ENCODE measurements around the gene UNC5C. TPM values are rescaled to one million over a fixed set of nuclear protein-coding genes. Genes with fewer than 3 reads are reported as not detected.

The UNC5C gene
- total and polyA plus RNA-seq, 2 of the 4 experiments (the other 2 are of a cell fraction) = under 0.01 TPM

- H2AK9ac ChIP-seq (replicated peaks; ENCODE audit: low read depth, low read length, poor library complexity) = no peak overlapping the region
- H2BK5ac ChIP-seq (ENCODE audit: low read depth, low read length, poor library complexity, severe bottlenecking) = no peak overlapping the region
- no peak overlapping the region for H4K8ac ChIP-seq (ENCODE audit: low read depth in 2 of 2, low read length in 2 of 2)
- no peak overlapping the region for H4K91ac ChIP-seq (ENCODE audit: insufficient read depth, low read depth, low read length)
- H3K27me3 ChIP-seq (ENCODE audit: control insufficient read depth, insufficient read depth, low read length) = no peaks in the 10 kb centered on the region
- ATAC-seq (ENCODE audit: low read depth) = no peak
- H3K23ac ChIP-seq (ENCODE audit: low read depth, low read length) = no peak overlapping the region
- no peak overlapping the region for H2AK5ac ChIP-seq (ENCODE audit: low read depth, low read length)
- no peaks in the 10 kb centered on the region for H3K79me1 ChIP-seq (ENCODE audit: low read depth in 1 of 2, low read length in 2 of 2)
- no CpG with 5 or more reads among the region's 1 CpG for WGBS, 2 experiments (ENCODE audit: extremely low coverage in 2 of 2, insufficient read length in 1 of 2)
- DNase-seq = no peak
- H3K9ac ChIP-seq (ENCODE audit: low read depth, low read length) = no peak overlapping the region
- no peaks in the 10 kb centered on the region for H4K20me1 ChIP-seq (ENCODE audit: insufficient read depth, low read length)
- no peak overlapping the region for H3K14ac ChIP-seq (replicated peaks; ENCODE audit: low read depth, low read length)
- H3K4ac ChIP-seq (ENCODE audit: low read depth, low read length) = no peak overlapping the region
- no peaks in the 10 kb centered on the region for H3K36me3 ChIP-seq (ENCODE audit: control insufficient read depth, insufficient read depth, low read length)
- H2AFZ ChIP-seq (replicated peaks; ENCODE audit: low read length, poor library complexity) = no peak overlapping the region
- H3K4me3 ChIP-seq (ENCODE audit: insufficient read depth, low read depth, low read length) = no peak overlapping the region
- CTCF ChIA-PET = no interaction called here
- in situ Hi-C loops (cut with MboI; ENCODE audit: low sequenced_read_pairs) = no loop called here
- no peak overlapping the region for H3K4me2 ChIP-seq (ENCODE audit: low read depth, low read length)
- no peak overlapping the region for H2BK15ac ChIP-seq (ENCODE audit: low read depth, low read length)
- no peak overlapping the region for H3K27ac ChIP-seq (ENCODE audit: insufficient read depth, low read length)
- no peak overlapping the region for H2BK120ac ChIP-seq (ENCODE audit: low read depth, low read length)
- no peaks in the 10 kb centered on the region for H3K4me1 ChIP-seq (ENCODE audit: control insufficient read depth, insufficient read depth, low read length)
- intact Hi-C loops (cut with micrococcal nuclease) = no loop called here
- H3K56ac ChIP-seq (ENCODE audit: extremely low read depth, insufficient read depth, low read length) = no peak overlapping the region
- no TSS peak for BruUV-seq (replicated peaks)
- no peak overlapping the region for H2BK20ac ChIP-seq (ENCODE audit: low read depth, low read length)
- dilution Hi-C loops (cut with HindIII; ENCODE audit: low sequenced_read_pairs, unreplicated experiment) = no loop called here
- H3K18ac ChIP-seq (ENCODE audit: low read depth, low read length) = no peak overlapping the region
- POLR2A ChIA-PET (ENCODE audit: unreplicated experiment) = no interaction called here
- no peak overlapping the region for H4K5ac ChIP-seq (ENCODE audit: low read depth, low read length)
- TF ChIP-seq BHLHE40 (IDR thresholded peaks at IDR 0.05; ENCODE audit: low read depth, low read length) = no peak
- TF ChIP-seq CHD1 (IDR thresholded peaks at IDR 0.05; ENCODE audit: low read depth, low read length) = no peak
- H3K9me1 ChIP-seq (ENCODE audit: insufficient read depth, low read length) = no peaks in the 10 kb centered on the region
- no peaks in the 10 kb centered on the region for H3K9me3 ChIP-seq (ENCODE audit: control insufficient read depth, insufficient read depth, low read length)
These were observed 193.8 kb downstream of the UNC5C start for GRCh38 chr4:95355021-95355420.
